Measurements from ENCODE around the gene ZNRF1.

ZNRF1 gene

DNA sequence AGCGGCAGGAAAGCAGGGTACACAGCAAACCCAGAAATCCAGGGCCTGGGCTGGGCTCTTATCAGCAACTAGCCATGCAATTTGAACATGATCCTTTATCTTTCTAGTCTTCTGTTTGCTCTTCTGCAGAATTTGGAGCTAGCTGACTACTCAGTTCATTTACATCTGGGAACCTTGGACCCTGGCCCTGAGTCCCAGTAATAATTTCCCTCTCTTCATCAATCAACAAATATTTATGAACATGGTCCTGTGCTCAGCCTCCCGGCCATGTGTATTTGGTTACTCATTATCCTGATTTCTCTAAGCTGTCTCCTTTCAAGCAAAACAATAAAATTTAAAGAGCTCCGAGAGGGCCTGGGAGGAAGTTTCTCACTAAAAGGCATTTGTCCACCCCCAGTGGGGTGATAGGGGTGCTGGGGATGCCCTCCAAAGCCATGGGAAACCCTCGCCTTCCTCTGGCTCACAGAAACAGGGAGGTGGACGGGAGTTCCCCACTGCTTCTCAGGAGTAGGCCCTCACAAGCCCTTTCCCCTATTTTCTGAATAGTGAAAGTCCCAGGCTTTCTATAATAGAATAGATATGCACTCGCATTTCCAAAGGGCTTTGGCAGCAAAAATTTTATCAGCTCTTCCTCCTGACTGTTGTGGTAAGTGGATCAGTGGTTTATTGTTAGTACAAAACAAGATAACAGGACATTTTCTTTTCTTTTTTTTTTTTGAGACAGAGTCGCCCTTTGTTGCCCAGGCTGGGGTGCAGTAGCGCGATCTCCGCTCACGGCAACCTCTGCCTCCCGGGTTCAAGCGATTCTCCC is 7.0 kb upstream of the ZNRF1 start:
- Mint-ChIP-seq H3K36me3 (ENCODE audit: low read depth) (no peaks in the 10 kb centered on the region), H3K4me3 (no peak overlapping the region), H3K27ac (no peak overlapping the region), H3K27me3 (no peaks in the 10 kb centered on the region), H3K9me3 (no peaks in the 10 kb centered on the region), H3K4me1 (ENCODE audit: low read depth) (no peaks in the 10 kb centered on the region)
- no peak for DNase-seq

DNA sequence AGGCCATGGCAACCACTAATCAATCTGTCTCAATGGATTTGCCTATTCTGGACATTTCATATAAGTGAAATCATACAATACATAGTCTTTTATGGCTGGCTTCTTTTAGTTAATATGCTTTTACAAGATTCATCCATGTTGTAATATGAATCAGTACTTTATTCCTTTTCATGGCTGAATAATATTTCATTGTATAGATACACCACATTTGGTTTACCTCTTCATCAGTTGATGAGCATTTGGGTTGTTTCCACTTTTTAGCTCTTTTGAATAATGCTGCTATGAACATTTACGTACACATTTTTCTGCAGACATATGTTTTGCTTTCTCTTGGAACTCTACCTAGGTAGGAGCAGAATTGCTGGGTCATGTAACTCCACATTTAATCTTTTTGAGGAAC is 2.8 kb upstream of the ZNRF1 start:
- Mint-ChIP-seq H3K4me1 (ENCODE audit: low read depth) (peaks cover 17% of the 10 kb centered on the region), H3K9me3 (no peaks in the 10 kb centered on the region), H3K36me3 (ENCODE audit: low read depth) (peaks cover 9% of the 10 kb centered on the region), H3K4me3 (no peak overlapping the region), H3K27ac (no peak overlapping the region), H3K27me3 (peaks cover 4% of the 10 kb centered on the region)
- no peak for DNase-seq

DNA sequence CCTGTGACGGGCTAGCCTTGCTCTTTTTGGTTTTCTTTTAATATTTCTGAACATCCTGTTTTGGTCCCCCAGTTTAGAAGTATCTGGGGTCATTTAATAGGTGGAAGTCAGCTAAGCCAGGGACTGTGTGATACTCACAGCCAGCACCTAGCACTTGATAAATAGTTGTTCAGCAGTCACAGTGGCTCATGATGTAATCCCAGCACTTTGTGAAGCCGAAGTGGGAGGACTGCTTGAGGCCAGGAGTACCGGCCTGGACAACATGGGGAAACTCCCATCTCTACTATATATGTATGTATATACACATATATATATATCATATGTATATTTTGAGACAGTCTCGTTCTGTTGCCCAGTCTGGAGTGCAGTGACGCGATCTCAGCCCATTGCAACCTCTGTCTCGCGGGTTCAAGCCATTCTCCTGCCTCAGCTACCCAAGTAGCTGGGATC is 1.8 kb upstream of the ZNRF1 start:
- H3K9me3 Mint-ChIP-seq: no peaks in the 10 kb centered on the region
- H3K27me3 Mint-ChIP-seq: peaks cover 6% of the 10 kb centered on the region
- DNase-seq: no peak
- peaks cover 25% of the 10 kb centered on the region for H3K4me1 Mint-ChIP-seq (ENCODE audit: low read depth)
- peaks cover 11% of the 10 kb centered on the region for H3K36me3 Mint-ChIP-seq (ENCODE audit: low read depth)
- H3K4me3 Mint-ChIP-seq: no peak overlapping the region
- H3K27ac Mint-ChIP-seq: no peak overlapping the region

DNA sequence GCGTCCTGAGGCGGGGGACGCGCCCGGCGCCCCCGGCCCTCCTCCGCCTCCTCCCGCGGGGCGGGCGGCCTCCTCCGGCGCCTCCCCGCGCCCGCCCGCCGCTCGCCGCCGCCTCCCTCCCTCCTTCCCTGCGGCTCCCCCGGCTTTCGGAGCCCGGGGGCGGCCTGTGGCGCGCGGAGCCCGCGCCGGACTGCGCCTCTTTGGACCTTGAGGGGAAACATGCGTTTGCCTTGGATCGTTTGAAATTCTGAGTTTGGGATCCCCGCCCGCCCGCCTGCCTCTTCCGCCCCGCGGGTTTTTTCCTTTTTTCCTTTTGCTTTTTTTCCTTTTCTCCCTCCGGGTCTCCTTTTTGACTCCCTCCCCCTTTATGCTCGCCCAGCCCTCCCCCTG is 390 bp downstream of the ZNRF1 start:
- DNase-seq: no peak
- Mint-ChIP-seq H3K4me3 (peak overlapping the region; percentile 83), H3K9me3 (no peaks in the 10 kb centered on the region), H3K27me3 (peaks cover 6% of the 10 kb centered on the region), H3K27ac (no peak overlapping the region), H3K36me3 (ENCODE audit: low read depth) (peaks cover 18% of the 10 kb centered on the region), H3K4me1 (ENCODE audit: low read depth) (peaks cover 43% of the 10 kb centered on the region)

DNA sequence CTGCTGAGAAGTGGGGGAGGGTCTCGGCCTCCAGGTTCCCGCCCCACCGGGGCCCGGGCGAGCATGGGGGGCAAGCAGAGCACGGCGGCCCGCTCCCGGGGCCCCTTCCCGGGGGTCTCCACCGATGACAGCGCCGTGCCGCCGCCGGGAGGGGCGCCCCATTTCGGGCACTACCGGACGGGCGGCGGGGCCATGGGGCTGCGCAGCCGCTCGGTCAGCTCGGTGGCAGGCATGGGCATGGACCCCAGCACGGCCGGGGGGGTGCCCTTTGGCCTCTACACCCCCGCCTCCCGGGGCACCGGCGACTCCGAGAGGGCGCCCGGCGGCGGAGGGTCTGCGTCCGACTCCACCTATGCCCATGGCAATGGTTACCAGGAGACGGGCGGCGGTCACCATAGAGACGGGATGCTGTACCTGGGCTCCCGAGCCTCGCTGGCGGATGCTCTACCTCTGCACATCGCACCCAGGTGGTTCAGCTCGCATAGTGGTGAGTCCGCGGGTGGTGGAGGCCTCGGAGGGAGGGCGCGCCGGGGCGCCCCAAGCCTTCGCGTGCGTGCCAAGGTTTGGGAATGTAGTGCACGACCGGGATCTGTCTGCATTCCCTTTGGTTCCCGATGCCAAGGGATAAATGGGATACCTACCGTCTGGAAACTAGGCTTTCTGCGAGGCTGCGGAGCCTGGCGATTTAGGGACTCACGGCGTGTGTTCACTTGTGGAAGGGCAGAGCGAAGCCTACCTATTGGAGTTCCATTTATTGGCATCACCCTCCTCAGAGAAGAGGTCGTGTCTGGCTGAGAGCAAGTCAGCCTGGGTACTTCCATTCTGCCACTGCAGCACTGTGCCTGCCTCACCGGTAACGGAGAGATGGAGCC is 1.0 kb downstream of the ZNRF1 start:
- DNase-seq: peak; percentile 72
- Mint-ChIP-seq H3K9me3 (no peaks in the 10 kb centered on the region), H3K27ac (peak overlapping the region; percentile 60), H3K36me3 (ENCODE audit: low read depth) (peaks cover 18% of the 10 kb centered on the region), H3K4me1 (ENCODE audit: low read depth) (peaks cover 44% of the 10 kb centered on the region), H3K4me3 (peak overlapping the region; percentile 83), H3K27me3 (peaks cover 6% of the 10 kb centered on the region)

DNA sequence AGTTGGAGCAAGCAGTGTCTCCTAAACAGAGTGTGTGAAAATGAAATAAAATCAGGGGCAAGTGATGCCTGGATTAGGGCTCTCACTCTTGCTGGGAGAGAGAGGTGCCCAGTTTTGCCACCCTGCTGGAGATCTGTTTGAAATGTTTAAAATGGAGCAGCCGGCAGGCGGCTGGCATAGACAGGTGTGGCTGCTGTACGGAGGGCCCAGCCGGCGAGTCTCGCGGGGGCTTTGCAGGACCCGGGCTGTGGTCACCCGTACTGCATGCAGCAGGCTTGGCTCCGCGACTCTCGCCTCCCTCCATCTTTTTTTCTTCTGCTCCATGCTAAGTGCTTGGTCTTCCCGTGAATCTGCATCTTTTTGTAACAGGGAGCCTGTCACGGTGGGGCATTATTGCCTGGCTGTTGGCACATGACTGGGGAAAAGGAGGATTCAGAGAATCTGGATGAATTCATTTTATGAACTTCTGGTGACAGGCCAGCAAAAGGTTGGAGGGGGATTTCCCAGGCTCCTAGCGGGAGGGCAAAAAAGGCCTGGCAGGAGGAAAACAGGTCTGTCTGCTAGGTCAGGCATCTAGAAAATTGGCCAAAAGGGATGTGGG is 1.8 kb downstream of the ZNRF1 start:
- Mint-ChIP-seq H3K9me3 (no peaks in the 10 kb centered on the region), H3K27me3 (peaks cover 6% of the 10 kb centered on the region), H3K4me1 (ENCODE audit: low read depth) (peaks cover 44% of the 10 kb centered on the region), H3K36me3 (ENCODE audit: low read depth) (peaks cover 18% of the 10 kb centered on the region), H3K4me3 (peak overlapping the region; percentile 83), H3K27ac (peak overlapping the region; percentile 60)
- DNase-seq: no peak

DNA sequence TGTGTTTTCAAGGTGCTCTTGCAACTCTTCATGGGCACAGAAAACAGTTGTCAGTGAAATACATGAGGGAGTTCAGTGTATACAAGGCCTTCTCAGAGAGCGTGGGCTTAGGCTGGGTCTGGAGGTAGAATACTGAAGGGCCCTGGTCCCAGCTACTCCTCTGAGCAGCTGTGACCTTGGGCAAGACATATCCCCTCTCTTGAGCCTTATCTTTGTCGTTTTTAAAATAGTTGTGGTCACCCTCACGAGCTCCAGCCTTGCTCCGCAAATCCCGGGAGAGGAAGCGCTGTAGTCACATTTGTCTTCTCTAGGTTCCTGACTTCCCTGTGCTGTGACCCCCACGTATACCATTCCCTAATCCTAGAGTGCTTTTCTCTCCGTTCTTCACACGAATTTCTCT is 3.6 kb downstream of the ZNRF1 start:
- Mint-ChIP-seq H3K27ac (no peak overlapping the region), H3K4me1 (ENCODE audit: low read depth) (peaks cover 44% of the 10 kb centered on the region), H3K36me3 (ENCODE audit: low read depth) (peaks cover 18% of the 10 kb centered on the region), H3K4me3 (no peak overlapping the region), H3K9me3 (no peaks in the 10 kb centered on the region), H3K27me3 (peaks cover 6% of the 10 kb centered on the region)
- DNase-seq: no peak

DNA sequence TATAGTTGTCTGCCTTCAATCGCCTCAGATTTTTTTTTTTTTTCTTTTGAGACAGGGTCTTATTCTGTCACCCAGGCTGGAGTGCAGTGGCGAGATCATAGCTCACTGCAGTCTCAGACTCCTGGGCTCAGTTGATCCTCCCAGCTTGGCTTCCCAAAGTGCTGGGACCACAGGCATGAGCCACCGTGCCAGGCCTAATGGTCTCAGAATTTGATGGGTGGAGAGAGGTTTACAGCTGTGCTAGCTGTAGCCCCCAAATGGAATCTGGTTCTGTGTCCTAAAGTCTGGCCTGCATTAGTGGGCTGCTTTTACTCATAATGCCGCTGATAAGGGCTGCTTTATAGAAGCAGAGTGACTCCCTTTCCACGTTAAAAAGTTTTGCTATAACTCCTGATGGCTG is 5.1 kb downstream of the ZNRF1 start:
- Mint-ChIP-seq H3K4me1 (ENCODE audit: low read depth) (peaks cover 48% of the 10 kb centered on the region), H3K4me3 (no peak overlapping the region), H3K36me3 (ENCODE audit: low read depth) (peaks cover 18% of the 10 kb centered on the region), H3K27me3 (peaks cover 6% of the 10 kb centered on the region), H3K9me3 (no peaks in the 10 kb centered on the region), H3K27ac (no peak overlapping the region)
- no peak for DNase-seq

DNA sequence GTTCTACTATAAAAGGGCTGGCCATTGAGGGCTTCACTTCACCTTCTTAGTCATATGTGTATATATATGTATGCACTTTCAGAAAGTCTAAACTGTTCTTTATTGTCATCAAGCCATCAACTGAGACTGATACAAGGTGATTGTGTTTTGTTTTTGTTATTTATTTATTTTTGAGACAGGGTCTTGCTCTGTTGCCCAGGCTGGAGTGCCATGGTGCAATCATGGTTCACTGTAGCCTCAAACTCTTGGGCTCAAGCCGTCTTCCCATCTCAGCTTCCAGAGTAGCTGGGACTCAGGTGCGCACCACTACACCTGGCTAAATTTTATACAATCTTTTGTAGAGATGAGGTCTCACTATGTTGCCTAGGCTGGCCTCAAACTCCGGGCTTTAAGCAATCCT is 5.6 kb downstream of the ZNRF1 start:
- Mint-ChIP-seq H3K9me3 (no peaks in the 10 kb centered on the region), H3K36me3 (ENCODE audit: low read depth) (peaks cover 18% of the 10 kb centered on the region), H3K4me3 (no peak overlapping the region), H3K27ac (no peak overlapping the region), H3K4me1 (ENCODE audit: low read depth) (peaks cover 53% of the 10 kb centered on the region), H3K27me3 (peaks cover 6% of the 10 kb centered on the region)
- no peak for DNase-seq

DNA sequence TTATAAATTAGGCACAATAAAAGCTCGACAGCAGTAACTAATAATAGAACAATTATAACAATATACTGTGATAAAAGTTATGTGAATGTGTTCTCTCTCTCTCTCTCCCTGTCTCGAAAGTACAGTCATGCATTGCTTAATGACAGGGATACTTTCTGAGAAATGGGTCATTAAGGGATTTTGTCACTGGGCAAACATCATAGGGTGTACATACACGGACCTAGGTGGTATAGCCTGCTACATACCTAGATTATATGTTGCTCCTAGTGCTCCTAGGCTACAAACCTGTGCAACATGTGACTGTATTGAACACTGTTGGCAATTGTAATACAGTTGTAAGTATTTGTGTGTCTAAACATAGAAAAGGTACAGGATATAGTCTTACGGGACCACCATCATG is 6.9 kb downstream of the ZNRF1 start:
- Mint-ChIP-seq H3K4me3 (no peak overlapping the region), H3K9me3 (no peaks in the 10 kb centered on the region), H3K27ac (no peak overlapping the region), H3K4me1 (ENCODE audit: low read depth) (peaks cover 54% of the 10 kb centered on the region), H3K27me3 (peaks cover 5% of the 10 kb centered on the region), H3K36me3 (ENCODE audit: low read depth) (peaks cover 12% of the 10 kb centered on the region)
- DNase-seq: no peak

DNA sequence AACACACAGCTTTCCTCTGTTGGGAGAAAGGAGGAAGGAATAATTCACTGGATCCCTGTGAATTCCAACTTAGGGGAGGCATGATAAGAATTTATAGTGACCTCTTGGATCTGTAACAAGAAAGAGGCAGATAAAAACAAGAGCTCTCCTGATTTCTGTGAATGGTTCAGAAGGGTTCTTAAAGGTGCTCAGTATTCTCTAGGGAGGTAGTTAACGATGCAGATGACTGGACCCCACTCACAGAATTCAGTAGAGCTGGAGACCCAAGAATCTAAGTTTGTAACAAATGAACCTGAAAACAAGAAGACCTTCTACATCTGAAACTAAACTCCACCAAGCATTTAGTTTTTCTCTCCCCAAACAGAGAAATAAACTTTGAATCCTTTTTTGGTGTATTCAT is 8.6 kb downstream of the ZNRF1 start:
- DNase-seq: no peak
- Mint-ChIP-seq H3K27me3 (no peaks in the 10 kb centered on the region), H3K36me3 (ENCODE audit: low read depth) (peaks cover 9% of the 10 kb centered on the region), H3K27ac (no peak overlapping the region), H3K4me3 (no peak overlapping the region), H3K4me1 (ENCODE audit: low read depth) (peaks cover 58% of the 10 kb centered on the region), H3K9me3 (no peaks in the 10 kb centered on the region)

DNA sequence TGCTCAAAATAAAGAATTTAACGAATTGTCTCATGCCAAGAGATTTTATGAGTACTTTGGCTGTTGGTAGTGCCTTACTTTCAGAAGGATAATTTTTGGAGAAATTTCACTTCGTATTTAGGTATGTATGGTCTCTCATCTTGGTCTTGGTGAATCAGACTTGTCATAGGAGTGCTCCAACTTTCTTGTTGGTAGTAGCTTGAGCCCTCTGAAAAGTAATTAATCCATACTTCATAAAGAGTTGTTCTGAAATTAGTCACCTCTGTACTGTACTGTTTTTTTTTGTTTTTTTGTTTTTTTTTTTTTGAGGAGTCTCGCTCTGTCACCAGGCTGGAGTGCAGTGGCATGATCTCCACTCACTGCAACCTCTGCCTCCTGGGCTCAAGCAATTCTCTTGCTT is 11.6 kb downstream of the ZNRF1 start:
- Mint-ChIP-seq H3K9me3 (no peaks in the 10 kb centered on the region), H3K27me3 (no peaks in the 10 kb centered on the region), H3K36me3 (ENCODE audit: low read depth) (peaks cover 2% of the 10 kb centered on the region), H3K4me1 (ENCODE audit: low read depth) (peaks cover 56% of the 10 kb centered on the region), H3K27ac (peak overlapping the region; percentile 76), H3K4me3 (no peak overlapping the region)
- DNase-seq: no peak

DNA sequence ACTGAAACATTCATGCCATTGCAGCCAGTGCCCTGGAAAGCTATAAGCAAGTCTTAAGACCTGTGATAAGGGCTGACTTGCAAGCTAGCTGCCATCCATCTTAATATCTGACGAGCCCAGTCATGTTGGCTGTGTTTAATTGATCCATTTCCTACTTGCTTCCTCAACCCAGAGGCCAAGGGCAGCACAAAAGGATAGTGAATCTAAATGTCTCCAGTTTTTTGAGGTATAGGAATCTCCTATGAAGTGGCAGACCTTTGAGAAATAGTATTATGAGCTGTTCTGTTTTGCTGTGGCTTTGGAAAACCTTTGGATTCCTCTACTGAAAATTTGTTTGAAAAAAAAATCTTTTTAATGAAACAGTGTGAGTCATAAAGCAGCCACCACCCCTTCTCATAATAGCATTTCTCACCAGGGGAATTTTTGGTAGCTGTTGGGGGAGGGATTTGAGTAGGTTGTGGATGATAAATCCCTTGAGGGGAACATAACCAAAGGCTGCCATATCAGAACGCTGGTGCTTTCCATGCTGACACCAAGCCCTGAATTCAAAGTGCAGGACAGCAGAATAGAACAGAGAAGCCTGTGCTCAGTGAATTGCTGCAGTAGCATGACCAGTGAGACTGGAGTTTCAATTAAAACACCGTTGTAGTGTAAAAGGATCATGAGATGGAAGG is 12.9 kb downstream of the ZNRF1 start:
- Mint-ChIP-seq H3K4me1 (ENCODE audit: low read depth) (peaks cover 56% of the 10 kb centered on the region), H3K27ac (peak overlapping the region; percentile 94), H3K4me3 (peak overlapping the region; percentile 55), H3K36me3 (ENCODE audit: low read depth) (peaks cover 2% of the 10 kb centered on the region), H3K27me3 (no peaks in the 10 kb centered on the region), H3K9me3 (no peaks in the 10 kb centered on the region)
- peak; percentile 54 for DNase-seq

DNA sequence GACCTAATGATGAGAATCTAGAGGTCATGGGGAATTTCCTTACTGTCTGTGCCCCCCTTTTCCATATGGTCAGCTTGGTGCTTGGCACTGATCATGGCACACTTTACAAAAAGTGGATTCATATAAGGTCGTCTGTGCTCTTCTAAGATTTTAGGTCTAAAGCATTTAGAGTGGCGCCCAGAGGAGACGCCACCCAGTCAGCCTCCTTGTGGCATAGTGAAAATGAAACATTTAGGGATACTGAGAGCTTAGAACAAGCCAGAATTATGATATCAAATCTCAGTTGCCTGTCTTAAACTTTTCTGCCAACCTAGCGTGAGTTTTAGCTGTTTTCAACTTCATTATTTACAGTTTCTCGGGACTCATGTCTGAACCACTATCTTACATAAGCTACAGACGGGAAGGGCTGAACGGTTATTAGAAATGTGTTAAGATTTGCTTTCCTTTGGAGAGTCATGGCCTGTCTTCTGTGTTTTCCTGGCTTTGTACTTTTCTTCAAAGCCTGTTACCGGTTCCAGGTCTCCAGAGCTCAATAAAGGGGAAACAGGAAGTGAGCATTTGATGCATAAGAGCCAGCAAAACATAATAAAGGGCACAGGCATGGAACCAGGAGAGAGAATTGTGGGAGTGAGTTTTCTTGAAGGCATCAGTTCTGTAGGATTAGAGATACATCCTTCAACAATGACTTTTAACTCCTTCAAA is 13.7 kb downstream of the ZNRF1 start:
- Mint-ChIP-seq H3K27me3 (no peaks in the 10 kb centered on the region), H3K4me1 (ENCODE audit: low read depth) (peaks cover 57% of the 10 kb centered on the region), H3K27ac (peak overlapping the region; percentile 94), H3K4me3 (peak overlapping the region; percentile 55), H3K36me3 (ENCODE audit: low read depth) (peaks cover 2% of the 10 kb centered on the region), H3K9me3 (no peaks in the 10 kb centered on the region)
- DNase-seq: no peak
